Measurements from ENCODE around the gene ZSCAN20.

- TF ChIP-seq CTCF (conservative IDR thresholded peaks at IDR 0.05; ENCODE audit: low read depth, low read length) (no peak), EZH2 (IDR thresholded peaks at IDR 0.05; ENCODE audit: low read length, unreplicated experiment) (no peak), EZH2phosphoT487 (IDR thresholded peaks at IDR 0.05; ENCODE audit: borderline replicate concordance, low read length) (no peak)
Measured at GRCh38 chr1:33471416-33471815, 1.0 kb upstream of the ZSCAN20 start.

Data from PC-3 (cell line).